Neural cell (in vitro differentiated cells): ENCODE data around the gene COL9A1.

Experiments
- CTCF ChIP-seq: fragments of 450-650 bp; IDR thresholded peaks from 2 replicates; pipeline ENCODE4 v1.5.1; 2014; ENCODE audit warnings: antibody characterized with exemption, mild to moderate bottlenecking, moderate library complexity; ENCODE audit not compliant: poor library complexity, severe bottlenecking
- EP300 ChIP-seq: fragments of 450-650 bp; conservative IDR thresholded peaks from 2 replicates; pipeline ENCODE4 v1.6.1; 2014; ENCODE audit warnings: antibody characterized with exemption, mild to moderate bottlenecking, moderate library complexity; ENCODE audit not compliant: poor library complexity, severe bottlenecking
- EZH2 ChIP-seq: fragments of 200-600, 300-800 bp; shearing (Covaris generic), sonication (generic); IDR thresholded peaks from 2 replicates; pipeline ENCODE4 v1.6.1; 2014; ENCODE audit warnings: antibody characterized with exemption, low read length, borderline replicate concordance, mild to moderate bottlenecking; ENCODE audit not compliant: insufficient read depth, poor library complexity, severe bottlenecking
- POLR2AphosphoS5 ChIP-seq: IDR thresholded peaks from 2 replicates; pipeline ENCODE4 v1.6.1; 2012
- REST ChIP-seq: IDR thresholded peaks from 2 replicates; pipeline ENCODE4 v1.6.1; 2012; ENCODE audit warnings: borderline replicate concordance

- TF ChIP-seq CTCF (no peak), POLR2AphosphoS5 (no peak), EP300 (no peak), EZH2 (no peak), REST (no peak)
These were observed 21.0 kb downstream of the COL9A1 start for GRCh38 chr6:70281923-70282311.
